Right forelimb (tissue), 1 donor: ENCODE data around the gene TSPAN31.

ENCODE experiments used
- DNase-seq: peaks from one replicate; pipeline ENCODE4 v3.0.0-alpha.2; 2018

The TSPAN31 gene

GRCh38 chr12:57754411-57755193, 9.8 kb downstream of the TSPAN31 start, which contains the start of gene MARCHF9:
MARCHF9 (plus strand) TSS chr12:57755103; CDS start chr12:57755529, 426 bp downstream.
- DNase-seq: no peak

DNA sequence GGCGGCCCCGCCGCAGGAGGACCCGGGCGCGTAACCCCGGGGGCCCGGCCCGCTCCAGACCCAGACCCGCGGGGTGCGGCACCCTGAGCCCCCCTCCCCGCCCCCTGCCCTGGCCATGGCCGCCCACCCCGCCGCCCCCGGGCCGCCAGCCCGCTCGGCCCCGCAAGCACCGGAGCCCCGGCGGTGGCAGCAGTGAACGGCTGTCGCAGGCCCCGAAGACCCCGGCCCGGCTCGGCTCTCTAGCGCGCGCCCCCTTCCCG, 10.3 kb downstream of the TSPAN31 start:
- DNase-seq: no peak

GRCh38 chr12:57755454-57756372, 10.9 kb downstream of the TSPAN31 start:
- DNase-seq: no peak

GRCh38 chr12:57756406-57757341, 11.8 kb downstream of the TSPAN31 start:
- no peak for DNase-seq

GRCh38 chr12:57757771-57758170, 12.9 kb downstream of the TSPAN31 start:
- no peak for DNase-seq

DNA sequence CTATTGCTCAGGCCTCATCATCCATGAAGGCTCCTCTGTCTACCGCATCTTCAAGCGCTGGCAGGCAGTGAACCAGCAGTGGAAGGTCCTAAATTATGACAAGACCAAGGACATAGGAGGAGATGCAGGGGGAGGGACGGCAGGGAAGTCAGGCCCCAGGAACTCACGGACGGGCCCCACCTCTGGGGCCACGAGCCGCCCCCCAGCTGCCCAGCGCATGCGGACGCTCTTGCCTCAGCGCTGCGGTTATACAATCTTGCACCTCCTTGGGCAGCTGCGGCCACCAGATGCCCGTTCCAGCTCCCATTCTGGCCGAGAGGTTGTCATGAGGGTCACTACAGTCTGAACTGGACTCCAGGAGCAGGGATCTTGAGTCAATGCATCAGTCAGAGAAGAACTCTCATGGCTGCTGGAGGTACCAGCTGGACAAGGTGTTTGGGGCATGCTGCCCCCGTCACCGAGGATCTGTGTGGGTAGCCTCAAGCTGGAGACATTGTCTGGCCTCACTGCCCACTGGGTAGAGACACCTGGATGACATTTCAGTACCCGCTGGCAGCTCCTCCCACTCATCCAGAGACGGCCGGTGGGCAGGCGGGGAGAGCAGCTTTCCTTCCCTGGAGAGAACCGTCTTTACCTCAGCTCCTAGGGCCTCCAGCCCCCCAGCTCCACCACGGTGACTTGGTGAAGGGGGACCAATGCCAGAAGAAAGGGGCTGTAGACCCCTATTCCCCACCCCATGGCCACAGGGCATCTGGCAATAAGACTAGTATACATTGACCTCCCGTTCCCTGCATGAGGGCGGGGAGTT, 13.9 kb downstream of the TSPAN31 start:
- DNase-seq: no peak

DNA sequence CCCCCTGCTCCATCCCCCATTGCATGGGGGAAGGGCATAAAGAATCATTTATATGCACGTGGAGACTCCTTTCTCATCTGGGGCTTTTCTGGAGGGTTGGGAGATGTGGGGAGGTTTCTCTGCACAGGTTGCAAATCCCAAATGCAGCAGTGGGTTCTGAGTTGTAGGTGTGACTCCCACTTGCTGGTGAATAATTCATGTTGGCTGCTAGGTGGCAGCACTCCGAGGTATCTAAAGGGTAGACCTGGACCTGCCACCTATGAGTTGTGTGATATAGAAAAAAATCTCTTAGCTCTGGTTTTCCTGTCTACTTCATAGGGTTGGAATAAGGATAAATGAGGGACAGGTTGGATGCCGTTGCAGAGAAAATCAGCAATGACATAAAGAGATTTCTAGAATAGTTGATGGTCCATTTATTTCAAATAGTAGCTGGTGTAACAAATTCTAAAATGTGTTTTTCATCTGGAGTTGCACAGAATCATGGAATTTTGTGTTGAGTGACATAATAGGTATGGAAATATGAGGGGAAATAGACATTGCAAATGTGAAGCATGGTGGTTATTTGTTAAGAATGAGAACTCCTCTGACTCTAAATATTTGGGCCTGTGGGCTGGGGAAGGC, 14.6 kb downstream of the TSPAN31 start:
- no peak for DNase-seq

DNA sequence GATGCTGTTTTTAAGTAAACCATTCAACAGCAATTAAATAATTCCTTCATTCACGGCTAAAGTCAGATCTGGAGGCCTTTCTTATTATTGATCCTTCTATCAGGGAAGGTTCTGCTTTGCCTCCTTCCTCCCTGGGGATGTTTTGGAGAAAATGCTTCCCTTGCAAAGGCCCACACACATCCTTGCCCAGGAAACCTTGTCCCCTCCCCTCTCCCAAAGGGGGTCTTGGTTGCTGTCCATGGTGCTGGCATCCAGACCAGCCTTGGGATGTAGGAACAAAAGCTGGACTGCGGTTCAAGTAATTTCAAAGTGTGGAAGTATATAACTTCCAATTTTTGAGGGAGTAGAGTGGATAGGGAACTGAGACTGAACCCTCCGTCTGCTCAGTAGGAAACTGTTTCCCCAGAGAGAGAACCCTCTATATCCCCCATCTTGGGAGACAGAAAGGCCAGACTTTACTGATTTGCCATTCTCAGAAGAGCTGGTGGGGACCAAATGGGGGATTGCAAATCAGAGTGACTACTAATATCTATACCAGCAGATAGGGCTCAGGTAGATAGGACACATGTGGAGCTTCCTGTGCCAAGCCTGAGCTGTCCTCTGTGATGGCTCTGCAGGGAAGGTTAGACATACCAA, 15.6 kb downstream of the TSPAN31 start:
- no peak for DNase-seq

DNA sequence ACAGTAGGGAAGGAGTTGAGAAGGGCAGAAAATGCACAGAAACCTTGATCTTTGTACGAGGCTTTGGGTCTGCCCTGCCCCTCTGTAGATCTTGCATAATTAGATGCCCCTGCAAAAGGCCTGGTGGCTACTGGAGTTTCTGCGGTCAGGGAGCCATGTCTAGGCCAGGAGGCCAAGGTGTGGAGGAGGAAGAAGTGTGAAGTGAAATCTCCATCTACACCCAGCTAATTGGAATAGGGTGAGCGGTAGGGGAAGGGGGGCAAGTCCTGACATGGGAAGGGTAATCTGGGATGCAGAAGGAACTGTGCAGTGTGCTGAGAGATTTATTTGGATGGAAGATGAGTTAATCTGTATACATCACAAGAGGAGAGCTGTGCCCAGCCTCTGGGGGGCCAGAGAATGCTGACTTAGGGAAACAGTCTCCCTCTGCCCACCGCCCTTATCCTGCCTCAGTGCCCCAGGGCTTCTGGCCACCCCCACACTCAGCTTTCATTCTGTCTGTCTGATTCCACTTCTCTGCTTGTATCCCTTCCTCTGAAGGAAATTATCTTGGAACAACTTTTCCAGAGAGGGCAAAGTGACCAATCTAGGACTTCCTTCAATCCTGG, 16.7 kb downstream of the TSPAN31 start:
- DNase-seq: no peak

GRCh38 chr12:57762463-57762862, 17.6 kb downstream of the TSPAN31 start:
- DNase-seq: no peak

GRCh38 chr12:57763881-57764661, 19.2 kb downstream of the TSPAN31 start:
- no peak for DNase-seq

- no peak for DNase-seq
These were observed 19.8 kb downstream of the TSPAN31 start for GRCh38 chr12:57764662-57765002.

DNA sequence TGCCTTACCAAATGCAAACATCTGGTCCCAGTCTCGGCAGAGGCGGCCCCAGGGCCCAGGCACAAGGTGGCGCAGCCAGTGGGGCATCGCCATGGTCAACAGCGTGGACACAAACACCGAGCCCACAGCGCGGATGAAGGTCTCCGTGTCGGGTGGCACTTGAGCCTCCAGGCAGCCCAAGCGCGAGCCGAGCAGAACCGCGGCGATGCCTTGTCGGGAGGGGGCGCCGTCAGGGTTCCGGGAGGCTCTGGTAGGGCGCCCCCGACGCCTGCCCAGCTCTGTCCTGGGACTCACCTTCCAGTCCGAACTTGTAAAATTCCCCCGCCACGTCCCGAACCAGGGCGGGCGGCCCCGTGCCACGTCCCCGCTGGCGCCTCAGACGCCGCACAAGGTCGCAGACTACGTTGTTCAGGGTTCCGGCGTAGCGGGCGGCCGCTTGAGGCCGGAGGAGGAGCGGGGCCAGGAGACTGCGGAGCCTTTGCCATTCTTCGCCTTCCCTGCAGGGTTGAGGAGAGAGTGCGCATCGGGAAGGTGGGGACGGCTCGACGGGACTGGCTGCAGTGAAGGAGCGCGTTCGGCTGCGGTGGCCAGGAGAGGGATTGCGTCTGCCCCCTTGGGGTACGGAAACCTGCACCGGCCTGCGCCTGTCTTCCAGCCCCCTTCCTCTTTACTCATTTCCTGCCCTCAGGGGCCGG, 20.3 kb downstream of the TSPAN31 start:
- DNase-seq: no peak

DNA sequence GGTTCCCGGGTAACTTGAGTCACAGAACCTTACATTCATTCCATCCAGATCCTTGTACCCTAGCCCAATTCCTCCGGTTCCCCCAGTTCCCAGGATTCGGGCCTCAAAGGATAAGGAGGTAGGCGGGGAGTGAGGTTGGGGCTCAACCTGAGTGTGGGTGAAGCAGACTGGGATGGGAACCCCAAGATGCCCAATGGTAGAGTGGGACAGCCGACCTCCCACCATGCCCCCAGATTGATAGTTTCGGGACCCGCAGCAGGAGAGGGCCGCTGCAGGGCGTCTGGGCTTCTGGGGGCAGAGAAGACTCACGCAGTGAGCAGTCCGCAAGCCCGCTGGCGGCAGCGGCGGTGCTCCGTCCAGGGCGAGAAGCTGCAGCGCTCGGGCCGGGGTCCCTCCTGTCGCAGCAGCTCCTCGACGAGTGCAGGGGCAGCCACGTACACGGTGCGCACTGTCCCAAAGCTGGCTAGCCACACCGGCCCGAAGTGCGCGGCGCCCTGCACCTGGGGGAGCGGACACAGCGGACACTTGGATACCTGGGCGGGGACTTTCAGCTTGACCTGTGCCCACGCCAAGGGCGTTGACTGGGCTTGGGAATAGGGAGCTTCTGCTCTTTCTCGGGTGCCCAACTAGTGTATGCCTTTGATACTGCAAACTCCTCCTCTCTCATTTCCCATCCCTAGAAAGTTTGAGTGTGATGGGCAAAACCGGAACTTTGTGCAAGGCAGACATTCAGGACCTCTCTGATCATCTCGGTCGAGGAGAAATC, 21.0 kb downstream of the TSPAN31 start:
- DNase-seq: no peak

DNA sequence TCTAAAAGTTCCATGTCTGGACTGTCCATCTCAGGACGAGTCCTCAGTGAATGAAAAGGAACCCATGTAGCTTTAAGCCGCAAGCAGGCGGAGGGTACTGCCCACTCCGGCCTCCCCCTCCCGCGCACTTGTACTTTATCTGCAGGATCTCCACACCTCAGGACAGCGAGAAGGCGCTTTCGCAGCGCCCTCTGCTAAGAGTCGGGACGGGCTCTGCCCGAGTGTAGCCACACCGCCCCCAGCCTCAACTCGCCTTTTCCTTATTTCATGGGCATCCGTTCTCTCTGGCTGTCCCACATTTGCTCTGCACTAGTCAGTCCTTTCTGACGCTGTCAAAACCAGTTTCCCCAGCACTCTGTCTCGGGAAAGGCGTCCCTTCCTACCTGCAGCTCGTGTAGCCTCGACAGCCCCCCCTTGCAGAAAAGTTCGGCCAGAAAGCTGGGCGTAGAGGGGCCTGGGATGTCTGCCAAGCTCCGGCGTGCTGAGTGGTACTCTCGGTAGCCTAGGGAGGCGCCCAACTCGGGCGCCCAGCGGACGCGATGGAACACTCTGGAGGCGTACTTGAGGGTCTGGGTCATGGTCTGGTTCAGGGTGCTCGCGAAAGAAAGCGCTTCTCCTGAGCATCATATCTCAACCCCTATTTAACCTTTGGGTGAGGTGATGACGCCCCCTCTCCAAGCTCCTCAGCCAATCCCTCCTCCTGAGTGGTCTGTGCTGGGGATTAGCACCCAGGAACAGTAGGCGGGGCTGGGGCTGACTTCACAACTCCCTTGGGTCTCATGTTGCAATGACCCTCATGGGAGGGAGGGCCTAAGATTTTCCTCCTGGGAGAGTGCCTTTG, 21.8 kb downstream of the TSPAN31 start, which contains the start of gene CYP27B1:
Gene CYP27B1, minus strand, starts transcription at position 615 of the 841 bp plus-strand sequence. Its CDS starts 37 bp downstream, at position 578.
- DNase-seq: no peak

DNA sequence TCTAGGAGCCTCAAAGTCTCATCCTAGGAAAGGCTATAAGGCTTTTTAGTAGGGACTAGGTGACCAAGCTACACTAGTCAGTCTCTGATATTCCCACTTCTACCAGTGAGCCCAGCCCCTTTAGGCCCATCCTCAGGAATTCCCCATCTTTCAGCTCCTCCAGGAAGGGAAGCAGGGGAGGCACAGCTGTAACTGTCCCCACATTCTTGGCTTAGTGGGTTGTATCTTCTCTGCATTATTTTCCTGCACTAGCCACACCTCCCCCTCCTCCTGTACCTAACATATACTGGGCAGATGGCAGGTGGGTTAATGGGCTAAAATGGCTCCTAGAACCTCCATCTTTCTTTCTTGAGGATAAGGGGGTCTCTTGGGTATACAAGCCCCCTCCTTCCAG, 22.5 kb downstream of the TSPAN31 start:
- DNase-seq: no peak

DNA sequence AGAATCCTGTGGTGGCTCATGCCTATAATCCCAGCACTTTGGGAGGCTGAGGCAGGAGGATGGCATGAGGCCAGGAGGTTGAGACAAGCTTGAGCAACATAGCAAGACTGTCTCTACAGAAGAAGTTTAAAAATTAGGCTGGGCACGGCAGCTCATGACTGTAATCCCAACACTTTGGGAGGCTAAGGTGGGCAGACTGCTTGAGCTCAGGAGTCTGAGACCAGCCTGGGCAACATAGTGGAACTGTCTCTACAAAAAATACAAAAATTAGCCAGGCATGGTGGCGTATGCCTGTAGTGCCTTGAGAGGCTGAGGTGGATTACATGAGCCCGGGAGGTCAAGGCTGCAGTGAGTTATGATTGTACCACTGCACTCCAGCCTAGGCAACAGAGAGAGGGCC, 23.0 kb downstream of the TSPAN31 start:
- DNase-seq: no peak
